Endothelial cell of umbilical vein (primary cell): ENCODE data around the gene FUT8. TPM values are rescaled to one million over a fixed set of nuclear protein-coding genes. Genes with fewer than 3 reads are reported as not detected.

ENCODE experiments used
- BruUV-seq: library from RNA; stranded (reverse); fragments of 400-500 nt; replicated peaks from 2 replicates; lab custom pipeline; 2021; lab: Mats Ljungman, UMichigan
- CTCF ChIA-PET: fragments of 300-600, 350-600 bp; sonication (Branson Sonifier 250); formaldehyde crosslinking; loops from one replicate; lab custom pipeline; 2021; ENCODE audit warnings: antibody characterized with exemption, inconsistent platforms; lab: Charles Lee
- POLR2A ChIA-PET: fragments of 300-600, 350-600 bp; sonication (Branson Sonifier 250); formaldehyde crosslinking; loops from one replicate; lab custom pipeline; 2021; ENCODE audit warnings: antibody characterized with exemption, inconsistent platforms; lab: Charles Lee
- DNase-seq: peaks from one replicate; pipeline ENCODE4 v3.0.0-alpha.2; 2011; ENCODE audit warnings: low read depth, low spot score
- FAIRE-seq: peaks from 2 replicates; lab custom pipeline; 2011; peaks lifted over from hg19 to GRCh38; lab: Jason Lieb, UNC
- H2AFZ ChIP-seq: 2 replicates; pipeline ENCODE4 v1.6.0; 2012; ENCODE audit warnings: low read depth, low read length, control low read depth, inconsistent platforms
- H3K27ac ChIP-seq: 2 replicates; pipeline ENCODE4 v1.5.1; 2011; ENCODE audit warnings: low read depth, mild to moderate bottlenecking, control low read depth, low read length, moderate library complexity; ENCODE audit not compliant: insufficient read depth
- H3K27me3 ChIP-seq, 2 experiments: 2 replicates each; pipeline versions ENCODE4 v1.6.0 to v1.6.1; 2011; ENCODE audit warnings: low read length in 2 of 2, mixed read lengths in 1 of 2; ENCODE audit not compliant: control insufficient read depth in 2 of 2, insufficient read depth in 2 of 2
- H3K36me3 ChIP-seq, 2 experiments: 2 replicates in 1 of 2; 3 replicates in 1 of 2; pipeline ENCODE4 v1.5.1; 2011; ENCODE audit warnings: low read length in 2 of 2, mild to moderate bottlenecking in 1 of 2, moderate library complexity in 1 of 2; ENCODE audit not compliant: control insufficient read depth in 2 of 2, insufficient read depth in 2 of 2; ENCODE audit errors: extremely low read depth in 1 of 2
- H3K4me1 ChIP-seq: 3 replicates; pipeline ENCODE4 v1.5.1; 2011; ENCODE audit warnings: mild to moderate bottlenecking, low read length; ENCODE audit not compliant: control insufficient read depth, insufficient read depth; ENCODE audit errors: extremely low read depth
- H3K4me2 ChIP-seq: 2 replicates; pipeline ENCODE4 v1.6.1; 2011; ENCODE audit warnings: low read length, control low read depth, mixed read lengths; ENCODE audit not compliant: insufficient read depth
- H3K4me3 ChIP-seq, 3 experiments: fragments of 200-600 bp in 1 of 3; sonication (generic), shearing (Covaris generic) in 1 of 3; replicated peaks in 1 of 3; 2 replicates each; pipeline ENCODE4 v1.5.1; 2011 to 2016; ENCODE audit warnings: control low read depth in 3 of 3, low read length in 3 of 3, mild to moderate bottlenecking in 2 of 3, inconsistent platforms in 1 of 3, low read depth in 1 of 3, moderate library complexity in 1 of 3; ENCODE audit not compliant: insufficient read depth in 1 of 3
- H3K79me2 ChIP-seq: 2 replicates; pipeline ENCODE4 v1.6.0; 2012; ENCODE audit warnings: low read length, inconsistent platforms; ENCODE audit not compliant: control insufficient read depth, insufficient read depth
- H3K9ac ChIP-seq: replicated peaks from 2 replicates; pipeline ENCODE3; 2011; ENCODE audit warnings: low read length, control low read depth; ENCODE audit not compliant: insufficient read depth; ENCODE audit errors: extremely low read depth
- H3K9me1 ChIP-seq: replicated peaks from 3 replicates; pipeline ENCODE4 v1.6.0; 2011; ENCODE audit warnings: mild to moderate bottlenecking, low read length; ENCODE audit not compliant: control insufficient read depth, insufficient read depth; ENCODE audit errors: extremely low read depth
- H3K9me3 ChIP-seq: replicated peaks from 2 replicates; pipeline ENCODE4 v1.5.1; 2012; ENCODE audit warnings: low read length, inconsistent platforms; ENCODE audit not compliant: control insufficient read depth, insufficient read depth
- H4K20me1 ChIP-seq: replicated peaks from 2 replicates; pipeline ENCODE3; 2011; ENCODE audit warnings: mild to moderate bottlenecking, low read length; ENCODE audit not compliant: control insufficient read depth, insufficient read depth; ENCODE audit errors: extremely low read depth
- EZH2 ChIP-seq: IDR thresholded peaks from 2 replicates; pipeline ENCODE4 v1.6.1; 2012; ENCODE audit warnings: borderline replicate concordance, low read depth, mild to moderate bottlenecking, moderate library complexity, low read length, inconsistent platforms; ENCODE audit not compliant: severe bottlenecking
- FOS ChIP-seq: IDR thresholded peaks from 2 replicates; pipeline ENCODE4 v1.6.1; 2011; ENCODE audit warnings: mild to moderate bottlenecking, low read length, moderate library complexity, borderline replicate concordance; ENCODE audit not compliant: insufficient read depth
- GATA2 ChIP-seq: IDR thresholded peaks from 2 replicates; pipeline ENCODE4 v1.7.0; 2011; ENCODE audit warnings: low read depth, mild to moderate bottlenecking, moderate library complexity, mixed read lengths, low read length; ENCODE audit not compliant: insufficient read length, insufficient read depth
- JUN ChIP-seq: IDR thresholded peaks from 2 replicates; pipeline ENCODE4 v1.6.1; 2011; ENCODE audit warnings: borderline replicate concordance, low read depth; ENCODE audit not compliant: insufficient read length, insufficient read depth
- POLR2A ChIP-seq: IDR thresholded peaks from 2 replicates; pipeline ENCODE4 v1.6.1; 2012; ENCODE audit warnings: low read depth, mild to moderate bottlenecking, control low read depth, low read length
- POLR2AphosphoS5 ChIP-seq: IDR thresholded peaks from 2 replicates; pipeline ENCODE4 v1.6.1; 2012; ENCODE audit warnings: low read depth, mild to moderate bottlenecking, control low read depth, low read length, moderate library complexity; ENCODE audit not compliant: insufficient read depth
- dilution Hi-C: fragments of 300-500 bp; cut with MboI; formaldehyde crosslinking; loops from one replicate; pipeline ENCODE4 v1.15.0; 2019; ENCODE audit warnings: low sequenced_read_pairs; ENCODE audit not compliant: extremely low pct_ligation_motif_present
- intact Hi-C: fragments of 100-400 bp; cut with micrococcal nuclease; formaldehyde crosslinking; loops from one replicate; pipeline ENCODE4 v1.10.0; 2022
- polyA plus RNA-seq, 4 experiments: library from polyadenylated mRNA; depleted of rRNA in 3 of 4; stranded (reverse) in 3 of 4; unstranded in 1 of 4; fragments of >200 nt; gene quantifications; 2 replicates each; pipeline versions ENCODE4 v1.2.1 to v1.2.3, GENCODE V29; 2011 to 2012; ENCODE audit warnings: missing spikeins in 1 of 4
- total RNA-seq: library from RNA; stranded (reverse); gene quantifications from 2 replicates; pipeline ENCODE4 v1.2.3, GENCODE V29; 2021
- TF ChIP-seq, protein P1 (sequence below), 2 donors: IDR thresholded peaks; 1 replicate in 1 of 2; 2 replicates in 1 of 2; pipeline ENCODE4 v1.5.1; 2011; ENCODE audit warnings: low read length in 2 of 2, mild to moderate bottlenecking in 2 of 2, moderate library complexity in 2 of 2, control low read depth in 1 of 2, inconsistent platforms in 1 of 2, low read depth in 1 of 2; ENCODE audit not compliant: insufficient read depth in 1 of 2; ENCODE audit errors: extremely low read depth in 1 of 2

Gene FUT8
- total and polyA plus RNA-seq, 2 donors (not counting 3 experiments of a cell fraction or from before 2014, with no cell fraction given): 16.7 to 38.8 TPM

DNA sequence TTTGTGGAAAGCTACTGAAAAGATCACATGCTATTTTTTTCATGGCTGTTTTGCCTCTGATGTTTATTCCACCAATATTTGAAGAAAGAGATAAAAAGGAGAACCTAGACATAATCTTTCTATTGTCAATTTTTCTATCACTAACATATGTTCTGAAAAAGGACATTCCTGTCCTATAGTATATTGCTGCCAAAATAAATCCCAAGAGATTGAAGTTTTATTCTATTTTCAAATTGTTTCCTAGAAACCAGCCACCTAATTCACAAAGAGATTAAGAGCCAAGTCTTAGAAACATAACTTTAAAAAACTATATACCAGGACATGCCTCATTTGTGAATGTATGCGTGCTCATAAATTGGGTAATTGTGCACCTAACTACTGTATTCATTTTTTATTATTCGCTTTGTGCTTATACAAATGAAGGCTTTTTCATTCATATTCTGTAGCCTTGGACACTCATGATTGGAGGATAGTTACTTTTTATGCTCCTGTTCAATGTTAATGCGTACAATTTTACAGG, 200.7 kb downstream of the FUT8 start:
- TF ChIP-seq GATA2: no peak
- TF ChIP-seq, protein P1, sequence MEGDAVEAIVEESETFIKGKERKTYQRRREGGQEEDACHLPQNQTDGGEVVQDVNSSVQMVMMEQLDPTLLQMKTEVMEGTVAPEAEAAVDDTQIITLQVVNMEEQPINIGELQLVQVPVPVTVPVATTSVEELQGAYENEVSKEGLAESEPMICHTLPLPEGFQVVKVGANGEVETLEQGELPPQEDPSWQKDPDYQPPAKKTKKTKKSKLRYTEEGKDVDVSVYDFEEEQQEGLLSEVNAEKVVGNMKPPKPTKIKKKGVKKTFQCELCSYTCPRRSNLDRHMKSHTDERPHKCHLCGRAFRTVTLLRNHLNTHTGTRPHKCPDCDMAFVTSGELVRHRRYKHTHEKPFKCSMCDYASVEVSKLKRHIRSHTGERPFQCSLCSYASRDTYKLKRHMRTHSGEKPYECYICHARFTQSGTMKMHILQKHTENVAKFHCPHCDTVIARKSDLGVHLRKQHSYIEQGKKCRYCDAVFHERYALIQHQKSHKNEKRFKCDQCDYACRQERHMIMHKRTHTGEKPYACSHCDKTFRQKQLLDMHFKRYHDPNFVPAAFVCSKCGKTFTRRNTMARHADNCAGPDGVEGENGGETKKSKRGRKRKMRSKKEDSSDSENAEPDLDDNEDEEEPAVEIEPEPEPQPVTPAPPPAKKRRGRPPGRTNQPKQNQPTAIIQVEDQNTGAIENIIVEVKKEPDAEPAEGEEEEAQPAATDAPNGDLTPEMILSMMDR (IDR thresholded peaks at IDR 0.05; ENCODE audit: extremely low read depth in 1 of 2, insufficient read depth in 1 of 2, low read depth in 1 of 2, low read length in 2 of 2): no peak
- no peak for TF ChIP-seq FOS
- no peak for TF ChIP-seq POLR2A
- no peak for TF ChIP-seq POLR2AphosphoS5
- no peak for TF ChIP-seq JUN
- no peak for TF ChIP-seq EZH2

More for the DNA sequence above, 200.7 kb downstream of the FUT8 start:
- H3K9me3 ChIP-seq: no peaks in the 10 kb centered on the region
- ChIA-PET CTCF (interaction anchor here (1.4 kb wide), 1 partner anchor 212 kb away, joined by 4 read pairs; no protein-coding TSS in a partner anchor), POLR2A (no interaction called here)
- no peak overlapping the region for H2AFZ ChIP-seq
- H3K36me3 ChIP-seq: no peaks in the 10 kb centered on the region
- no peaks in the 10 kb centered on the region for H3K4me1 ChIP-seq
- no peaks in the 10 kb centered on the region for H3K9me1 ChIP-seq
- no peak overlapping the region for H3K4me2 ChIP-seq
- DNase-seq (no peak), FAIRE-seq (no peak)
- intact Hi-C loops (loop anchor here (5.0 kb wide), 1 partner anchor 136 kb away; no protein-coding TSS in a partner anchor), dilution Hi-C loops (no loop called here)
- no peak overlapping the region for H3K9ac ChIP-seq
- H4K20me1 ChIP-seq: no peaks in the 10 kb centered on the region
- no peaks in the 10 kb centered on the region for H3K79me2 ChIP-seq
- H3K4me3 ChIP-seq: no peak overlapping the region
- BruUV-seq: no TSS peak
- no peaks in the 10 kb centered on the region for H3K27me3 ChIP-seq
- H3K27ac ChIP-seq: no peak overlapping the region
